ENCODE data around the gene PAPPA. TPM values are rescaled to one million over a fixed set of nuclear protein-coding genes. Genes with fewer than 3 reads are reported as not detected.

PAPPA gene
- total and polyA plus RNA-seq, 9 of the 15 experiments (the other 6 are each of a cell fraction or from before 2014, with no cell fraction given), result 0.06 to 0.18 (median 0.11) TPM

- H4K20me1 ChIP-seq (replicated peaks; ENCODE audit: control insufficient read depth, insufficient read depth, low read length), result no peaks in the 10 kb centered on the region
- ChIA-PET CTCF (ENCODE audit: low intra/inter-chr PET ratio) (no interaction called here), POLR2A (no interaction called here)
- H3K4me3 ChIP-seq, result no peak overlapping the region
- H3K79me2 ChIP-seq (ENCODE audit: control insufficient read depth, insufficient read depth, low read length), result no peaks in the 10 kb centered on the region
- intact Hi-C loops (cut with micrococcal nuclease), result no loop called here
- FAIRE-seq (no peak), DNase-seq (ENCODE audit: extremely low read depth in 1 of 4, low spot score in 3 of 4) (no peak), ATAC-seq (no peak)
- no peaks in the 10 kb centered on the region for H3K36me3 ChIP-seq (ENCODE audit: control insufficient read depth, insufficient read depth, low read length)
- in situ Hi-C loops (cut with MboI), result no loop called here
- no TSS peak for BruUV-seq (replicated peaks)
- H3K4me1 ChIP-seq (replicated peaks in 1 of 2; ENCODE audit: control insufficient read depth in 2 of 2, insufficient read depth in 2 of 2, low read length in 2 of 2), result no peaks in the 10 kb centered on the region
- H3K9ac ChIP-seq (ENCODE audit: insufficient read depth in 1 of 2, low read depth in 2 of 2, low read length in 2 of 2), result no peak overlapping the region
- no peaks in the 10 kb centered on the region for H3K9me3 ChIP-seq (replicated peaks; ENCODE audit: control insufficient read depth, insufficient read depth, low read depth, low read length)
- 0% methylated on average over 3 of the region's 3 CpGs for WGBS (ENCODE audit: insufficient coverage, low coverage, missing lambda C conversion rate)
- no peak overlapping the region for H3K4me2 ChIP-seq (ENCODE audit: insufficient read depth, low read length)
- H3K9me1 ChIP-seq (ENCODE audit: control insufficient read depth, insufficient read depth, low read length), result no peaks in the 10 kb centered on the region
- H3K27ac ChIP-seq (ENCODE audit: extremely low read depth, low read depth, low read length), result no peak overlapping the region
- peaks cover 0 to 5% of the 10 kb centered on the region in 2 experiments; a peak in 1 of 5 replicates for H3K27me3 ChIP-seq (ENCODE audit: control insufficient read depth in 2 of 2, insufficient read depth in 2 of 2, low read length in 2 of 2)
- TF ChIP-seq SIN3B (IDR thresholded peaks at IDR 0.05; ENCODE audit: low read depth) (no peak), ZFP91 (CRISPR knock-in tag; IDR thresholded peaks at IDR 0.05) (no peak), XRCC3 (IDR thresholded peaks at IDR 0.05) (no peak), NR4A1 (CRISPR knock-in tag; IDR thresholded peaks at IDR 0.05) (no peak), NR4A1 (tag; IDR thresholded peaks at IDR 0.05) (no peak), ZNF551 (CRISPR knock-in tag; IDR thresholded peaks at IDR 0.05) (no peak), ETV1 (tag; conservative IDR thresholded peaks at IDR 0.05; ENCODE audit: low read depth) (no peak), HMG20B (CRISPR knock-in tag; IDR thresholded peaks at IDR 0.05) (no peak), ATF4 (CRISPR knock-in tag; IDR thresholded peaks at IDR 0.05) (no peak), ERF (CRISPR knock-in tag; IDR thresholded peaks at IDR 0.05) (no peak)
- H2AFZ ChIP-seq (ENCODE audit: low read depth, low read length), result no peak overlapping the region
Observed at GRCh38 chr9:116181853-116182610, 28.4 kb downstream of the PAPPA start.
